Measurements from ENCODE around the gene CFAP74.

CFAP74 gene

GRCh38 chr1:2027961-2028583 is 24.5 kb upstream of the CFAP74 start:
- Histone ChIP-seq H3K9me2 (replicated peaks; ENCODE audit: low read depth, low read length) (no peaks in the 10 kb centered on the region), H4K20me1 (ENCODE audit: insufficient read depth, low read length, poor library complexity, severe bottlenecking) (no peaks in the 10 kb centered on the region), H3K4me2 (ENCODE audit: low read depth, low read length, poor library complexity, severe bottlenecking) (no peak overlapping the region), H3K4me1 (ENCODE audit: insufficient read depth, low read length, poor library complexity, severe bottlenecking) (no peaks in the 10 kb centered on the region), H3K36me3 (ENCODE audit: insufficient read depth, low read length) (no peaks in the 10 kb centered on the region), H3K27me3 (ENCODE audit: insufficient read depth, low read length, poor library complexity, severe bottlenecking) (no peaks in the 10 kb centered on the region), H3K9ac (ENCODE audit: low read depth, low read length, poor library complexity, severe bottlenecking) (no peak overlapping the region), H2AFZ (ENCODE audit: low read length) (no peak overlapping the region), H3K4me3 (ENCODE audit: low read length, poor library complexity, severe bottlenecking) (no peak overlapping the region), H3K79me2 (ENCODE audit: insufficient read depth, low read length) (no peaks in the 10 kb centered on the region), H3K9me3 (ENCODE audit: insufficient read depth, low read depth, low read length) (no peaks in the 10 kb centered on the region), H3F3A (ENCODE audit: low read depth) (no peaks in the 10 kb centered on the region)
- TF ChIP-seq CTCF (conservative IDR thresholded peaks at IDR 0.05; ENCODE audit: low read length) (no peak), EZH2phosphoT487 (IDR thresholded peaks at IDR 0.05; ENCODE audit: borderline replicate concordance) (no peak)

GRCh38 chr1:2025491-2025981 is 21.9 kb upstream of the CFAP74 start:
- TF ChIP-seq EZH2phosphoT487 (IDR thresholded peaks at IDR 0.05; ENCODE audit: borderline replicate concordance) (no peak), CTCF (conservative IDR thresholded peaks at IDR 0.05; ENCODE audit: low read length) (no peak)
- no peak overlapping the region for H3K4me2 ChIP-seq (ENCODE audit: low read depth, low read length, poor library complexity, severe bottlenecking)
- no peak overlapping the region for H2AFZ ChIP-seq (ENCODE audit: low read length)
- no peak overlapping the region for H3K4me3 ChIP-seq (ENCODE audit: low read length, poor library complexity, severe bottlenecking)
- H3K79me2 ChIP-seq (ENCODE audit: insufficient read depth, low read length): no peaks in the 10 kb centered on the region
- H3K4me1 ChIP-seq (ENCODE audit: insufficient read depth, low read length, poor library complexity, severe bottlenecking): no peaks in the 10 kb centered on the region
- no peaks in the 10 kb centered on the region for H3K9me3 ChIP-seq (ENCODE audit: insufficient read depth, low read depth, low read length)
- H3K9ac ChIP-seq (ENCODE audit: low read depth, low read length, poor library complexity, severe bottlenecking): no peak overlapping the region
- no peaks in the 10 kb centered on the region for H3K27me3 ChIP-seq (ENCODE audit: insufficient read depth, low read length, poor library complexity, severe bottlenecking)
- H3K9me2 ChIP-seq (replicated peaks; ENCODE audit: low read depth, low read length): no peaks in the 10 kb centered on the region
- no peaks in the 10 kb centered on the region for H3F3A ChIP-seq (ENCODE audit: low read depth)
- no peaks in the 10 kb centered on the region for H4K20me1 ChIP-seq (ENCODE audit: insufficient read depth, low read length, poor library complexity, severe bottlenecking)
- H3K36me3 ChIP-seq (ENCODE audit: insufficient read depth, low read length): no peaks in the 10 kb centered on the region

GRCh38 chr1:2024887-2025286 is 21.3 kb upstream of the CFAP74 start:
- Histone ChIP-seq H3K9ac (ENCODE audit: low read depth, low read length, poor library complexity, severe bottlenecking) (no peak overlapping the region), H3K4me2 (ENCODE audit: low read depth, low read length, poor library complexity, severe bottlenecking) (no peak overlapping the region), H2AFZ (ENCODE audit: low read length) (no peak overlapping the region), H3K27me3 (ENCODE audit: insufficient read depth, low read length, poor library complexity, severe bottlenecking) (no peaks in the 10 kb centered on the region), H3K4me1 (ENCODE audit: insufficient read depth, low read length, poor library complexity, severe bottlenecking) (no peaks in the 10 kb centered on the region), H4K20me1 (ENCODE audit: insufficient read depth, low read length, poor library complexity, severe bottlenecking) (no peaks in the 10 kb centered on the region), H3K4me3 (ENCODE audit: low read length, poor library complexity, severe bottlenecking) (no peak overlapping the region), H3K9me3 (ENCODE audit: insufficient read depth, low read depth, low read length) (no peaks in the 10 kb centered on the region), H3K9me2 (replicated peaks; ENCODE audit: low read depth, low read length) (no peaks in the 10 kb centered on the region), H3K79me2 (ENCODE audit: insufficient read depth, low read length) (no peaks in the 10 kb centered on the region), H3F3A (ENCODE audit: low read depth) (no peaks in the 10 kb centered on the region), H3K36me3 (ENCODE audit: insufficient read depth, low read length) (no peaks in the 10 kb centered on the region)
- TF ChIP-seq CTCF (conservative IDR thresholded peaks at IDR 0.05; ENCODE audit: low read length): no peak
- no peak for TF ChIP-seq EZH2phosphoT487 (IDR thresholded peaks at IDR 0.05; ENCODE audit: borderline replicate concordance)
